HepG2 (cell line): ENCODE results near the gene SLC2A10. TPM values are rescaled to one million over a fixed set of nuclear protein-coding genes. Genes with fewer than 3 reads are reported as not detected.

Experiments used
- AKNA ChIP-seq: sonication (generic); formaldehyde crosslinking; IDR thresholded peaks from 2 replicates; pipeline ENCODE4 v1.4.0; 2020; ENCODE audit warnings: missing genetic modification reagents, borderline replicate concordance
- CEBPB ChIP-seq: IDR thresholded peaks from 2 replicates; pipeline ENCODE4 v1.6.1; 2011; ENCODE audit warnings: low read depth, low read length, improper control_type of control experiment, borderline replicate concordance
- GATAD1 ChIP-seq: IDR thresholded peaks from 2 replicates; pipeline ENCODE4 v1.6.1; 2016; ENCODE audit warnings: missing genetic modification reagents, missing compliant biosample characterization
- JUN ChIP-seq: sonication (generic); formaldehyde crosslinking; IDR thresholded peaks from 2 replicates; pipeline ENCODE4 v1.4.0; 2020; ENCODE audit warnings: mild to moderate bottlenecking, missing genetic modification reagents
- NFAT5 ChIP-seq: sonication (generic); formaldehyde crosslinking; IDR thresholded peaks from 2 replicates; pipeline ENCODE4 v1.4.0; 2020; ENCODE audit warnings: missing genetic modification reagents
- NR2C2 ChIP-seq: sonication (generic); formaldehyde crosslinking; IDR thresholded peaks from 2 replicates; pipeline ENCODE4 v1.4.0; 2020; ENCODE audit warnings: missing genetic modification reagents, mild to moderate bottlenecking, moderate library complexity, borderline replicate concordance
- RFX5 ChIP-seq: IDR thresholded peaks from 2 replicates; pipeline ENCODE4 v1.6.1; 2011; ENCODE audit warnings: low read depth, low read length, improper control_type of control experiment
- ZBTB46 ChIP-seq: sonication (generic); formaldehyde crosslinking; IDR thresholded peaks from 2 replicates; pipeline ENCODE4 v1.4.0; 2020; ENCODE audit warnings: mild to moderate bottlenecking, missing genetic modification reagents, borderline replicate concordance
- ZNF101 ChIP-seq: sonication (generic); formaldehyde crosslinking; IDR thresholded peaks from 2 replicates; pipeline ENCODE4 v1.4.0; 2020; ENCODE audit warnings: mild to moderate bottlenecking, low read depth, missing genetic modification reagents, borderline replicate concordance
- ZNF136 ChIP-seq: sonication (generic); formaldehyde crosslinking; IDR thresholded peaks from 2 replicates; pipeline ENCODE4 v1.8.1; 2022; ENCODE audit warnings: low read depth, mild to moderate bottlenecking, moderate library complexity, missing genetic modification reagents
- ZNF253 ChIP-seq: sonication (generic); formaldehyde crosslinking; IDR thresholded peaks from 2 replicates; pipeline ENCODE4 v1.8.0; 2022; ENCODE audit warnings: mild to moderate bottlenecking, missing genetic modification reagents, borderline replicate concordance
- ZNF572 ChIP-seq: sonication (generic); formaldehyde crosslinking; IDR thresholded peaks from 2 replicates; pipeline ENCODE4 v1.5.1; 2020; ENCODE audit warnings: mild to moderate bottlenecking, missing genetic modification reagents
- ZNF629 ChIP-seq: sonication (generic); formaldehyde crosslinking; conservative IDR thresholded peaks from 2 replicates; pipeline ENCODE4 v1.5.0; 2020; ENCODE audit warnings: missing genetic modification reagents
- ZNF792 ChIP-seq: IDR thresholded peaks from 2 replicates; pipeline ENCODE4 v1.6.1; 2016
- ZNF878 ChIP-seq: sonication (generic); formaldehyde crosslinking; IDR thresholded peaks from 2 replicates; pipeline ENCODE4 v1.8.1; 2023; ENCODE audit warnings: mild to moderate bottlenecking, missing genetic modification reagents, moderate library complexity
- polyA plus RNA-seq, 8 experiments: library from polyadenylated mRNA; depleted of rRNA in 3 of 8; stranded (reverse) in 7 of 8; unstranded in 1 of 8; fragments of >200 nt; fragmentation: Illumina TruSeq in 4 of 8; extraction: Trizol in 4 of 8; gene quantifications; 2 replicates each; pipeline versions ENCODE4 v1.2.1 to v1.2.3, GENCODE V29; 2011 to 2016; ENCODE audit warnings: low read depth in 4 of 8, missing spikeins in 1 of 8, mixed read lengths in 1 of 8; ENCODE audit not compliant: insufficient read depth in 1 of 8
- total RNA-seq, 5 experiments: library from RNA; depleted of rRNA; stranded (reverse); fragments of >200 nt; fragmentation: Illumina TruSeq; extraction: Trizol; gene quantifications; 2 replicates each; pipeline ENCODE4 v1.2.3, GENCODE V29; 2016; ENCODE audit warnings: low read depth in 1 of 5

Gene SLC2A10
- total and polyA plus RNA-seq, 2 of the 13 experiments (the other 11 are each of a cell fraction or from before 2014, with no cell fraction given) = 16.0 to 18.4 TPM

GRCh38 chr20:46688151-46689081, 21.0 kb upstream of the SLC2A10 start (continued):
- TF ChIP-seq AKNA (CRISPR knock-in tag) = peak; percentile 56
- peak; percentile 34; the same call in 1 of the 2 replicates for TF ChIP-seq ZBTB46 (CRISPR knock-in tag)
- TF ChIP-seq JUN (CRISPR knock-in tag) = 0 out of 2 replicates have a peak, but pooled peaks have one; percentile 11
- TF ChIP-seq ZNF101 (CRISPR knock-in tag) = 0 out of 2 replicates have a peak, but pooled peaks have one; percentile 80
- TF ChIP-seq GATAD1 (CRISPR knock-in tag) = no peak; the same call in none of the 2 replicates
- peak; percentile 100 for TF ChIP-seq ZNF629 (CRISPR knock-in tag)
- no peak for TF ChIP-seq ZNF792
- no peak for TF ChIP-seq RFX5
- no peak for TF ChIP-seq NFAT5 (CRISPR knock-in tag)
- 0 out of 2 replicates have a peak, but pooled peaks have one; percentile 14 for TF ChIP-seq ZNF253 (CRISPR knock-in tag)
- 0 out of 2 replicates have a peak, but pooled peaks have one; percentile 47 for TF ChIP-seq ZNF136 (CRISPR knock-in tag)
- 0 out of 2 replicates have a peak, but pooled peaks have one; percentile 8 for TF ChIP-seq NR2C2 (CRISPR knock-in tag)
- TF ChIP-seq ZNF878 = 0 out of 2 replicates have a peak, but pooled peaks have one; percentile 62
- no peak for TF ChIP-seq ZNF572 (CRISPR knock-in tag)
- TF ChIP-seq CEBPB = peak; percentile 73
